MM.1S (cell line): ENCODE measurements around the gene MARCHF9.

ENCODE experiments used
- CTCF ChIP-seq: fragments of 300-600 bp; sonication (generic); IDR thresholded peaks from 2 replicates; pipeline ENCODE4 v1.5.1; 2016; ENCODE audit warnings: antibody characterized with exemption, low read length, mixed read lengths
- EZH2 ChIP-seq: fragments of 300-600 bp; sonication (generic); optimal IDR thresholded peaks from 2 replicates; pipeline ENCODE3; 2017; ENCODE audit warnings: low read depth, mild to moderate bottlenecking, antibody characterized with exemption, low read length, mixed read lengths

GRCh38 chr12:57741413-57741789, 13.5 kb upstream of the MARCHF9 start:
- TF ChIP-seq CTCF (no peak), EZH2 (no peak)
